HepG2 (cell line): ENCODE measurements around the gene TK1. TPM values are rescaled to one million over a fixed set of nuclear protein-coding genes. Genes with fewer than 3 reads are reported as not detected.
A peak's percentile ranks its signal among the peaks of the same experiment; 100 is the strongest.

Source experiments
- CC2D1A ChIP-seq: sonication (generic); formaldehyde crosslinking; IDR thresholded peaks from 2 replicates; pipeline ENCODE4 v1.8.1; 2023; ENCODE audit warnings: mild to moderate bottlenecking, missing genetic modification reagents
- KLF11 ChIP-seq: IDR thresholded peaks from 2 replicates; pipeline ENCODE4 v1.6.1; 2016; ENCODE audit warnings: missing compliant biosample characterization
- KLF16 ChIP-seq, 2 experiments: sonication (generic) in 1 of 2; formaldehyde crosslinking in 1 of 2; IDR thresholded peaks; 2 replicates each; pipeline versions ENCODE4 v1.6.1 to v1.8.0; 2016 to 2023; ENCODE audit warnings: missing genetic modification reagents in 2 of 2, missing compliant biosample characterization in 1 of 2
- NONO ChIP-seq, 2 experiments: fragments of 450-650 bp in 1 of 2; sonication (generic) in 1 of 2; formaldehyde crosslinking in 1 of 2; IDR thresholded peaks in 1 of 2; conservative IDR thresholded peaks in 1 of 2; 2 replicates each; pipeline versions ENCODE4 v1.6.1 to v1.8.0; 2017 to 2022; ENCODE audit warnings: mild to moderate bottlenecking in 1 of 2, missing genetic modification reagents in 1 of 2, moderate library complexity in 1 of 2
- PPARG ChIP-seq: conservative IDR thresholded peaks from 2 replicates; pipeline ENCODE4 v1.6.1; 2016; ENCODE audit warnings: missing biosample characterization, missing genetic modification reagents
- SAFB2 ChIP-seq: sonication (generic); formaldehyde crosslinking; IDR thresholded peaks from 2 replicates; pipeline ENCODE4 v1.5.1; 2020; ENCODE audit warnings: missing genetic modification reagents, low read depth, mild to moderate bottlenecking, borderline replicate concordance
- ZBTB7A ChIP-seq: sonication (generic); formaldehyde crosslinking; IDR thresholded peaks from 2 replicates; pipeline ENCODE4 v1.8.0; 2022; ENCODE audit warnings: mild to moderate bottlenecking, missing genetic modification reagents
- ZNF143 ChIP-seq: sonication (generic); formaldehyde crosslinking; IDR thresholded peaks from 2 replicates; pipeline ENCODE4 v1.4.0; 2020; ENCODE audit warnings: missing genetic modification reagents
- ZNF350 ChIP-seq: sonication (generic); formaldehyde crosslinking; IDR thresholded peaks from 2 replicates; pipeline ENCODE4 v1.4.0; 2020; ENCODE audit warnings: mild to moderate bottlenecking, low read depth, missing genetic modification reagents, borderline replicate concordance
- ZNF383 ChIP-seq: sonication (generic); formaldehyde crosslinking; IDR thresholded peaks from 2 replicates; pipeline ENCODE4 v1.4.0; 2020; ENCODE audit warnings: missing genetic modification reagents, mild to moderate bottlenecking, borderline replicate concordance
- ZNF616 ChIP-seq: sonication (generic); formaldehyde crosslinking; IDR thresholded peaks from 2 replicates; pipeline ENCODE4 v1.5.0; 2020; ENCODE audit warnings: low read depth, mild to moderate bottlenecking, missing genetic modification reagents
- polyA plus RNA-seq, 8 experiments: library from polyadenylated mRNA; depleted of rRNA in 3 of 8; stranded (reverse) in 7 of 8; unstranded in 1 of 8; fragments of >200 nt; fragmentation: Illumina TruSeq in 4 of 8; extraction: Trizol in 4 of 8; gene quantifications; 2 replicates each; pipeline versions ENCODE4 v1.2.1 to v1.2.3, GENCODE V29; 2011 to 2016; ENCODE audit warnings: low read depth in 4 of 8, missing spikeins in 1 of 8, mixed read lengths in 1 of 8; ENCODE audit not compliant: insufficient read depth in 1 of 8
- total RNA-seq, 5 experiments: library from RNA; depleted of rRNA; stranded (reverse); fragments of >200 nt; fragmentation: Illumina TruSeq; extraction: Trizol; gene quantifications; 2 replicates each; pipeline ENCODE4 v1.2.3, GENCODE V29; 2016; ENCODE audit warnings: low read depth in 1 of 5
- TF ChIP-seq, protein P1 (sequence below), 2 experiments: IDR thresholded peaks; 2 replicates each; pipeline ENCODE4 v1.6.1; 2011 to 2012; ENCODE audit warnings: low read length in 2 of 2, borderline replicate concordance in 1 of 2, low read depth in 1 of 2, mild to moderate bottlenecking in 1 of 2, moderate library complexity in 1 of 2
- TF ChIP-seq, protein P2 (sequence below): sonication (generic); formaldehyde crosslinking; IDR thresholded peaks from 2 replicates; pipeline ENCODE4 v1.5.1; 2020; ENCODE audit warnings: mild to moderate bottlenecking, moderate library complexity, missing genetic modification reagents
- TF ChIP-seq, protein P3 (sequence below): sonication (generic); formaldehyde crosslinking; IDR thresholded peaks from 2 replicates; pipeline ENCODE4 v1.4.0; 2020; ENCODE audit warnings: mild to moderate bottlenecking, missing genetic modification reagents

TK1 gene
- total and polyA plus RNA-seq, 2 of the 13 experiments (the other 11 are each of a cell fraction or from before 2014, with no cell fraction given) = 45.0 to 96.0 TPM

DNA sequence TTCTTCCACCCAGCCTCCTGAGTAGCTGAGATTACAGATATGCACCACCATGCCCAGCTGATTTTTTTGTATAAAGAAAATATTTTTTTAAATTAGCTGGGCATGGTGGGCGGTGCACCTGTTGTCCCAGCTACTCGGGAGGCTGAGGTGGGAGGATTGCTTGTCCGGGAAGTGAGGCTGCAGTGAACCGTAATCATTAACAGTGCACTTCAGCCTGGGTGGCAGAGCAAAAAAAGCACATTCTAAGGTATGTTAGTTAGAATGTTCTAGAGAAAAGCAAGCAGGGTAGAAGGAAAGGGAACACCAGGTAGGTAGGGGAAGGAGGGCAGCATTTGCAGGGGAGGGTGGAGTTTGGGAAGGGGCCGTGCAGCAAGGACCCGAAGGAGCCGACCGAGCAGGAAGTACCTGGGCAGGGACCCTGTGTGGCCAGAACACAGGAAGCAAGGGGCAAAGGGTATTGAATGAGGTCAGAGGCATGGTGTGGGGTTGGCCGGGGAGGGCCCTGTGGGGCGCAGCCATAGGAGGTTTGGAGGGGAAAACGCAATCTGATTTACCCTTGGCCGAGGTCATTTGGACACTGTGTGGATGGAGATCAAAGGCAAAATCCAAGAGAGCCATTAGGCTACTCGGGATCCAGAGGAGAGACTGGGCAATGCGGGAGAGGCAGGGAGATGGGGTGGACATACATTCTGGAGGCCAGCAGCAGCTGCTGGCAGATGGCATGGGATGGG is 38.4 kb downstream of the TK1 start (continued):
- TF ChIP-seq, protein P1, sequence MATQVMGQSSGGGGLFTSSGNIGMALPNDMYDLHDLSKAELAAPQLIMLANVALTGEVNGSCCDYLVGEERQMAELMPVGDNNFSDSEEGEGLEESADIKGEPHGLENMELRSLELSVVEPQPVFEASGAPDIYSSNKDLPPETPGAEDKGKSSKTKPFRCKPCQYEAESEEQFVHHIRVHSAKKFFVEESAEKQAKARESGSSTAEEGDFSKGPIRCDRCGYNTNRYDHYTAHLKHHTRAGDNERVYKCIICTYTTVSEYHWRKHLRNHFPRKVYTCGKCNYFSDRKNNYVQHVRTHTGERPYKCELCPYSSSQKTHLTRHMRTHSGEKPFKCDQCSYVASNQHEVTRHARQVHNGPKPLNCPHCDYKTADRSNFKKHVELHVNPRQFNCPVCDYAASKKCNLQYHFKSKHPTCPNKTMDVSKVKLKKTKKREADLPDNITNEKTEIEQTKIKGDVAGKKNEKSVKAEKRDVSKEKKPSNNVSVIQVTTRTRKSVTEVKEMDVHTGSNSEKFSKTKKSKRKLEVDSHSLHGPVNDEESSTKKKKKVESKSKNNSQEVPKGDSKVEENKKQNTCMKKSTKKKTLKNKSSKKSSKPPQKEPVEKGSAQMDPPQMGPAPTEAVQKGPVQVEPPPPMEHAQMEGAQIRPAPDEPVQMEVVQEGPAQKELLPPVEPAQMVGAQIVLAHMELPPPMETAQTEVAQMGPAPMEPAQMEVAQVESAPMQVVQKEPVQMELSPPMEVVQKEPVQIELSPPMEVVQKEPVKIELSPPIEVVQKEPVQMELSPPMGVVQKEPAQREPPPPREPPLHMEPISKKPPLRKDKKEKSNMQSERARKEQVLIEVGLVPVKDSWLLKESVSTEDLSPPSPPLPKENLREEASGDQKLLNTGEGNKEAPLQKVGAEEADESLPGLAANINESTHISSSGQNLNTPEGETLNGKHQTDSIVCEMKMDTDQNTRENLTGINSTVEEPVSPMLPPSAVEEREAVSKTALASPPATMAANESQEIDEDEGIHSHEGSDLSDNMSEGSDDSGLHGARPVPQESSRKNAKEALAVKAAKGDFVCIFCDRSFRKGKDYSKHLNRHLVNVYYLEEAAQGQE (IDR thresholded peaks at IDR 0.05; ENCODE audit: borderline replicate concordance in 1 of 2, low read depth in 1 of 2, low read length in 2 of 2) = no peak
- TF ChIP-seq ZNF143 (CRISPR knock-in tag) = no peak
- TF ChIP-seq CC2D1A = no peak
- TF ChIP-seq NONO (IDR thresholded peaks at IDR 0.05) = no peak
- 0 out of 2 replicates have a peak, but pooled peaks have one; percentile 28 for TF ChIP-seq NONO (CRISPR knock-in tag; conservative IDR thresholded peaks at IDR 0.05)
- no peak for TF ChIP-seq KLF11 (CRISPR knock-in tag)
- TF ChIP-seq ZNF383 = no peak
- TF ChIP-seq, protein P2, sequence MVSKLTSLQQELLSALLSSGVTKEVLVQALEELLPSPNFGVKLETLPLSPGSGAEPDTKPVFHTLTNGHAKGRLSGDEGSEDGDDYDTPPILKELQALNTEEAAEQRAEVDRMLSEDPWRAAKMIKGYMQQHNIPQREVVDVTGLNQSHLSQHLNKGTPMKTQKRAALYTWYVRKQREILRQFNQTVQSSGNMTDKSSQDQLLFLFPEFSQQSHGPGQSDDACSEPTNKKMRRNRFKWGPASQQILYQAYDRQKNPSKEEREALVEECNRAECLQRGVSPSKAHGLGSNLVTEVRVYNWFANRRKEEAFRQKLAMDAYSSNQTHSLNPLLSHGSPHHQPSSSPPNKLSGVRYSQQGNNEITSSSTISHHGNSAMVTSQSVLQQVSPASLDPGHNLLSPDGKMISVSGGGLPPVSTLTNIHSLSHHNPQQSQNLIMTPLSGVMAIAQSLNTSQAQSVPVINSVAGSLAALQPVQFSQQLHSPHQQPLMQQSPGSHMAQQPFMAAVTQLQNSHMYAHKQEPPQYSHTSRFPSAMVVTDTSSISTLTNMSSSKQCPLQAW (CRISPR knock-in tag) = peak; percentile 89
- 0 out of 2 replicates have a peak, but pooled peaks have one; percentile 10 for TF ChIP-seq ZBTB7A
- 0 out of 2 replicates have a peak, but pooled peaks have one; percentile 30 for TF ChIP-seq ZNF350 (CRISPR knock-in tag)
- TF ChIP-seq ZNF616 (CRISPR knock-in tag) = 0 out of 2 replicates have a peak, but pooled peaks have one; percentile 39
- TF ChIP-seq KLF16 (CRISPR knock-in tag; IDR thresholded peaks at IDR 0.05) = 0 out of 4 replicates have a peak, but pooled peaks of 1 of the 2 experiments have one; percentile 29
- TF ChIP-seq SAFB2 (CRISPR knock-in tag) = peak; percentile 39; the same call in 1 of the 2 replicates
- TF ChIP-seq PPARG (CRISPR knock-in tag) = 0 out of 2 replicates have a peak, but pooled peaks have one; percentile 31
- TF ChIP-seq, protein P3, sequence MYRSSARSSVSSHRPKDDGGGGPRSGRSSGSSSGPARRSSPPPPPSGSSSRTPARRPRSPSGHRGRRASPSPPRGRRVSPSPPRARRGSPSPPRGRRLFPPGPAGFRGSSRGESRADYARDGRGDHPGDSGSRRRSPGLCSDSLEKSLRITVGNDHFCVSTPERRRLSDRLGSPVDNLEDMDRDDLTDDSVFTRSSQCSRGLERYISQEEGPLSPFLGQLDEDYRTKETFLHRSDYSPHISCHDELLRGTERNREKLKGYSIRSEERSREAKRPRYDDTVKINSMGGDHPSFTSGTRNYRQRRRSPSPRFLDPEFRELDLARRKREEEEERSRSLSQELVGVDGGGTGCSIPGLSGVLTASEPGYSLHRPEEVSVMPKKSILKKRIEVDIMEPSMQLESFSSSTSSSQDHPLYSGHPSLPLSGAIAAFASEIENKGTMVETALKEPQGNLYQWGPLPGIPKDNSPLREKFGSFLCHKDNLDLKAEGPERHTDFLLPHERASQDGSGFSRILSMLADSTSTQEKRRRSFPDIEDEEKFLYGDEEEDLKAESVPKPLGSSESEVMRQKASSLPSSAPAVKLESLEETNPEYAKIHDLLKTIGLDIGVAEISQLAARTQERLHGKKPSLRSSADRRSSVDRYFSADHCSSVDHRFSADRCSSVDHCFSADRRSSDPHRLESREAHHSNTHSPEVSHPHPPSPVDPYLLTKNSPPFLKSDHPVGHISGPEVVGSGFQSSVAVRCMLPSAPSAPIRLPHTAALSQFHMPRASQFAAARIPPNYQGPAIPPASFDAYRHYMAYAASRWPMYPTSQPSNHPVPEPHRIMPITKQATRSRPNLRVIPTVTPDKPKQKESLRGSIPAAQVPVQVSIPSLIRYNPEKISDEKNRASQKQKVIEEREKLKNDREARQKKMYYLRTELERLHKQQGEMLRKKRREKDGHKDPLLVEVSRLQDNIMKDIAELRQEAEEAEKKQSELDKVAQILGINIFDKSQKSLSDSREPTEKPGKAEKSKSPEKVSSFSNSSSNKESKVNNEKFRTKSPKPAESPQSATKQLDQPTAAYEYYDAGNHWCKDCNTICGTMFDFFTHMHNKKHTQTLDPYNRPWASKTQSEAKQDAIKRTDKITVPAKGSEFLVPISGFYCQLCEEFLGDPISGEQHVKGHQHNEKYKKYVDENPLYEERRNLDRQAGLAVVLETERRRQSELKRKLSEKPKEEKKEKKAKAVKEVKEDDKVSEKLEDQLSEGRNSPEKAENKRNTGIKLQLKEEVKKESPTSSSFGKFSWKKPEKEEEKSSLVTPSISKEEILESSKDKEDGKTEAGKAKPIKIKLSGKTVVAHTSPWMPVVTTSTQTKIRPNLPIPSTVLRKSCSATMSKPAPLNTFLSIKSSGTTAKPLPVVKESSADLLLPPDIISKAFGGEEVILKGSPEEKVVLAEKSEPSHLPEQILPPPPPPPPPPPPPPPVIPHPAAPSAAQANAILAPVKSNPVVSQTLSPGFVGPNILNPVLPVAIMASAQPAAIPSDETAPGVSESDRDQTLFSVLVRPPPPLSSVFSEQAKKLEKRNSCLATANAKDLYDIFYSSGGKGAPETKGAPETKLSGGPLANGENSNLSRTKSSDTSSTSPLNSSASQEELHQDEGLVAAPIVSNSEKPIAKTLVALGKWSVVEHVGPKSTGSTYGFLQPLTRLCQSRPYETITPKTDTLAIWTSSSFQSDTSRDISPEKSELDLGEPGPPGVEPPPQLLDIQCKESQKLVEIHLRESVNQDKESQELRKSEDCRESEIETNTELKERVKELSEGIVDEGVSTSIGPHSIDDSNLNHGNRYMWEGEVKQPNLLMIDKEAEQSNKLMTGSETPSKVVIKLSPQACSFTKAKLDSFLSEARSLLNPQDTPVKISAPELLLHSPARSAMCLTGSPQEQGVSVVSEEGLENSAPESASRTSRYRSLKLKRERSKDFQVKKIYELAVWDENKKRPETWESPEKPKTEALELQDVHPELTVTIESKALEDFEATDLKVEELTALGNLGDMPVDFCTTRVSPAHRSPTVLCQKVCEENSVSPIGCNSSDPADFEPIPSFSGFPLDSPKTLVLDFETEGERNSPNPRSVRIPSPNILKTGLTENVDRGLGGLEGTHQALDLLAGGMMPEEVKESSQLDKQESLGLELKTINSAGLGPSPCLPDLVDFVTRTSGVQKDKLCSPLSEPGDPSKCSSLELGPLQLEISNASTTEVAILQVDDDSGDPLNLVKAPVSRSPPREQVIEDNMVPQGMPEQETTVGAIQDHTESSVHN (CRISPR knock-in tag) = no peak
